ENCODE measurements around the gene LYPD6. TPM values are rescaled to one million over a fixed set of nuclear protein-coding genes. Genes with fewer than 3 reads are reported as not detected.

LYPD6 gene
- total RNA-seq, 3 donors from 2014 or later: 0.16 to 17.7 (median 3.9) TPM

DNA sequence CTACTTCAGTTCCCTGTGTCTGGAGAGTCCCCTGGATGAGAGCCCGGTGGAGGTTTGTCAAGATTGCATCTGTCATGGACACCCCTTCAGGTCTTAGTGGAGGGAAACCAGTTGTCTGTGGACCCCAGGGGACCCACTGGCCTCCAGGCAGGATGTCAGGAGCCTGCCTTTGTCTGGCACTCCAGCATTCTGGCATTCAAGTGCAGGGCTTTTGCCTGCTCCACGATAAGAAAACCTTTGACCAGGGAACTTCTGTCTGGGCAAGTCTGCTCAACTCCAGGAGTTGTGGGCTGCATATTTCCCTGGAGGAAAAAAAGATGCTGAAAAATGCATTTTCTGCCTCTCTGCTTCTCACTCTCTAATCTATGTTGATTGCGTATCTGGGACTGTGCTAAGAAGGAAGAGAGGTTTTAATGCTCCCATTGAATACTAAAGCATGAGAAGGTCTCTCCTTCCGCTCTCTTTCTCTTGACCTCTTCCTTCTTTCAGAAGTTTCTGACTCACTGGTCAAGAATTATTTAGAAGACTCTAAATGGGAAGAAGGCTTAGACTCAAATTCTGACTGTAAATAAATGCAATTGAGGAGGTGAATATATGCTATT, 152.7 kb downstream of the LYPD6 start:
- Histone ChIP-seq H3K36me3 (no peaks in the 10 kb centered on the region), H3K4me3 (no peak overlapping the region), H3K9me3 (no peaks in the 10 kb centered on the region), H3K27me3 (no peaks in the 10 kb centered on the region), H3K4me1 (no peaks in the 10 kb centered on the region), H3K27ac (no peak overlapping the region)
- intact Hi-C loops (cut with DNase I; ENCODE audit: low total_unique reads): no loop called here
- no peak for DNase-seq (ENCODE audit: low spot score in 2 of 2)
- TF ChIP-seq POLR2A (IDR thresholded peaks at IDR 0.05) (no peak), POLR2AphosphoS5 (IDR thresholded peaks at IDR 0.05) (no peak)
- TF ChIP-seq, protein P1, sequence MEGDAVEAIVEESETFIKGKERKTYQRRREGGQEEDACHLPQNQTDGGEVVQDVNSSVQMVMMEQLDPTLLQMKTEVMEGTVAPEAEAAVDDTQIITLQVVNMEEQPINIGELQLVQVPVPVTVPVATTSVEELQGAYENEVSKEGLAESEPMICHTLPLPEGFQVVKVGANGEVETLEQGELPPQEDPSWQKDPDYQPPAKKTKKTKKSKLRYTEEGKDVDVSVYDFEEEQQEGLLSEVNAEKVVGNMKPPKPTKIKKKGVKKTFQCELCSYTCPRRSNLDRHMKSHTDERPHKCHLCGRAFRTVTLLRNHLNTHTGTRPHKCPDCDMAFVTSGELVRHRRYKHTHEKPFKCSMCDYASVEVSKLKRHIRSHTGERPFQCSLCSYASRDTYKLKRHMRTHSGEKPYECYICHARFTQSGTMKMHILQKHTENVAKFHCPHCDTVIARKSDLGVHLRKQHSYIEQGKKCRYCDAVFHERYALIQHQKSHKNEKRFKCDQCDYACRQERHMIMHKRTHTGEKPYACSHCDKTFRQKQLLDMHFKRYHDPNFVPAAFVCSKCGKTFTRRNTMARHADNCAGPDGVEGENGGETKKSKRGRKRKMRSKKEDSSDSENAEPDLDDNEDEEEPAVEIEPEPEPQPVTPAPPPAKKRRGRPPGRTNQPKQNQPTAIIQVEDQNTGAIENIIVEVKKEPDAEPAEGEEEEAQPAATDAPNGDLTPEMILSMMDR (IDR thresholded peaks at IDR 0.05): no peak

DNA sequence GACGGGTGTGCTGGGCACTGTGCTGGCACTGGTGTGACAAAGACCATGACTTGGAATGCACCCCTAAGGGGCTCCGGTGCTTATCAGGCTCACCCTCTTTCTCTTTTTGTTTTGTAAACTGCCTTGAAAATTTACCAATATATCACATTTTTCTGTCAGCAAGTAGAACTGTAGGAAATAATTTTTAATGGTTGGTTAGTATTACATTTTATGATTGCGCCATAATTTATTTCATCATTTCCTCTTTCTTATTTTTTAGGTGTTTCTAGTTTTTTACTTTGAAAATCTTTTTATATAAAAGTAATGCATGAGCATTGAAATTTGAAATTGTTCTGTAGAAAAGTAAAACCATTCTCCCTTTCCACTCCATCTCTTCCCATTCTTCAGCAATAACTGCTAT, 156.3 kb downstream of the LYPD6 start:
- no peaks in the 10 kb centered on the region for H3K27me3 ChIP-seq
- no peak for DNase-seq (ENCODE audit: low spot score in 2 of 2)
- H3K4me1 ChIP-seq: no peaks in the 10 kb centered on the region
- no peak overlapping the region for H3K27ac ChIP-seq
- intact Hi-C loops (cut with DNase I; ENCODE audit: low total_unique reads): no loop called here
- H3K9me3 ChIP-seq: no peaks in the 10 kb centered on the region
- TF ChIP-seq, protein P1 (IDR thresholded peaks at IDR 0.05): no peak
- no peak for TF ChIP-seq POLR2AphosphoS5 (IDR thresholded peaks at IDR 0.05)
- no peak for TF ChIP-seq POLR2A (IDR thresholded peaks at IDR 0.05)
- no peaks in the 10 kb centered on the region for H3K36me3 ChIP-seq
- H3K4me3 ChIP-seq: no peak overlapping the region

DNA sequence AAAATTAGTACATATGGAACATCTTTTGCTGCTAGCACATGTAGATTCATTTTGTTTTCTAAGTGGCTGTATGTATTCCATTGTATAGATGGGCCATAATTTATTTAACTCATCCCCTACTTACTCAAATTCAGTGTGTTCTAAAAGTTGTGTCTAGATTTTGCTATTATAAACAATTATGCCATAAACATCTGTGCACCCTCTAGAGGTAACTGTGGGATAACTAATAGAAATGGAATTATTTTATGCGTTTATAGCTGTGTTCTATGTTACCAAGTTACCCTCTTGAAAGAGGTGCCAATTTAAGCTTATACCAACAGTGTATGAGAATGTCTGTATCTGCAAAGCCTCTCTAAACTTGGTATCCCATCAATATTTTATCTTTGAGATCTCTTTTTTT, 156.8 kb downstream of the LYPD6 start:
- no peaks in the 10 kb centered on the region for H3K9me3 ChIP-seq
- no peak overlapping the region for H3K27ac ChIP-seq
- no peaks in the 10 kb centered on the region for H3K4me1 ChIP-seq
- intact Hi-C loops (cut with DNase I; ENCODE audit: low total_unique reads): no loop called here
- no peak for TF ChIP-seq POLR2AphosphoS5 (IDR thresholded peaks at IDR 0.05)
- TF ChIP-seq POLR2A (IDR thresholded peaks at IDR 0.05): no peak
- TF ChIP-seq, protein P1 (IDR thresholded peaks at IDR 0.05): no peak
- no peak for DNase-seq (ENCODE audit: low spot score in 2 of 2)
- H3K27me3 ChIP-seq: no peaks in the 10 kb centered on the region
- H3K36me3 ChIP-seq: no peaks in the 10 kb centered on the region
- no peak overlapping the region for H3K4me3 ChIP-seq

DNA sequence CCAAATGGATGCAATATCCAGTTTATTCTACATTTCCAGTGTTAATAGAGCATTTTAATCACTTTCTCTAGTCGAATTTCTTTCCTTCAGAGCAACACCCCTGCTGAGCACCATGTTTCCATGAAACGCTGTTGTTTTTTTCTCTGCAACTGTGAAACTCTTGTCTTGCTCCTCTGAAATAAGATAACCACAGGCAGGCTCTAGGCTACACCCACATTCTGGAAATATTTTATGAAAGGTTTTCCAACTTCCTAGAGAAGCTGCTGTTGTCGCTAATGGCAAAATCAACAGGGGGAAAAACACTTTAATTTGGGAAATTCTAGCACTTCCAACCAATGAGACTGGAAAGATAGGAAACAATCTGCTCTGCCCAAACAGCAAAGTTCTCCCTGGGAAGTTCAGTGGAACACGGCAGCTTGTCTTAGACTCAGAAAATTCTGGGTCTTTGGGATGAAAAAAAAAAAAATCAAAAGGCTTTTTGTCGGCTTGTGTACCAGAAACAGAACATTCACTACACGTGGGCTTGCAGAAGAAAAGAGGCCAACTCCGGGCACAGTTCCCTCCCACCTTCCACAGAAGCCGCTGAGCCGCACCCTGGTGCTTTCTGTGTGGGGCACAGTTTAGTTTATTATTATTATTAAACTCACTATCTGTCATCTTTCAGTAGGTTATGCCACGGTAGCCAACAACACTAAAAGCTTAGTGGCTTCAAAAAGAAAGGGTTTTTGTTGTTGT, 158.5 kb downstream of the LYPD6 start:
- Histone ChIP-seq H3K27me3 (no peaks in the 10 kb centered on the region), H3K36me3 (no peaks in the 10 kb centered on the region), H3K4me3 (peak overlapping the region in 1 of 3 donors; percentile 9), H3K9me3 (no peaks in the 10 kb centered on the region), H3K4me1 (no peaks in the 10 kb centered on the region), H3K27ac (no peak overlapping the region)
- TF ChIP-seq POLR2A (IDR thresholded peaks at IDR 0.05) (no peak), POLR2AphosphoS5 (IDR thresholded peaks at IDR 0.05) (no peak)
- TF ChIP-seq, protein P1 (IDR thresholded peaks at IDR 0.05): no peak
- intact Hi-C loops (cut with DNase I; ENCODE audit: low total_unique reads): no loop called here
- DNase-seq (ENCODE audit: low spot score in 2 of 2): no peak

DNA sequence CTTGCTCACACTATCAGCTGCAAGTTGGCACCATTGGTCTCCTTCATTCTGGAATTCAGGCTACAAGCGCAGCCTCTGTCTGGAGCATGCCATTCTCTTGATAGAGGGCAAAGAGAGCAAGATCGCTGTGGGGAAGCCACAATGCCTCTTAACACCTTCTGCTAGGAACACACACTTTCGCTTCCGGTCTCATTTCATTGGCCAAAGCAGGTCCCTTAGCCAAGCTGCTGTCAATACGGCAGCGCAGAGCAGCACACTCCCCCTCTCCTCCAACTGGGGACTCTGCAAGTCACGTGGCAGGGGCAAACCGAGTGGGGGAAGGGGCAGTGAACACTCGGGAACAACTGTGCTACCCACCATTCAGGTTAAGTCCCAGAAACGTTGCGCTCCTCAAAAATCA, 159.1 kb downstream of the LYPD6 start:
- H3K36me3 ChIP-seq: no peaks in the 10 kb centered on the region
- H3K4me3 ChIP-seq: peak overlapping the region in 1 of 3 donors; percentile 9
- H3K4me1 ChIP-seq: no peaks in the 10 kb centered on the region
- no peaks in the 10 kb centered on the region for H3K27me3 ChIP-seq
- no peak for DNase-seq (ENCODE audit: low spot score in 2 of 2)
- TF ChIP-seq POLR2A (IDR thresholded peaks at IDR 0.05) (no peak), POLR2AphosphoS5 (IDR thresholded peaks at IDR 0.05) (no peak)
- TF ChIP-seq, protein P1 (IDR thresholded peaks at IDR 0.05): no peak
- intact Hi-C loops (cut with DNase I; ENCODE audit: low total_unique reads): no loop called here
- no peaks in the 10 kb centered on the region for H3K9me3 ChIP-seq
- H3K27ac ChIP-seq: no peak overlapping the region
